K562 (cell line): Measurements from ENCODE around the gene SHC1. TPM values are rescaled to one million over a fixed set of nuclear protein-coding genes. Genes with fewer than 3 reads are reported as not detected.

Experiments used
- ATAC-seq: fragments of 200-7000 bp; cut with Tn5 transposase; 3 replicates; pipeline ENCODE4 v1.9.1; 2020; ENCODE audit warnings: moderate library complexity
- BruUV-seq: library from RNA; stranded (reverse); fragments of 400-500 nt; replicated peaks from 2 replicates; lab custom pipeline; 2021; lab: Mats Ljungman, UMichigan
- CTCF ChIA-PET: fragments of 300-600 bp; formaldehyde crosslinking; extraction: SDS; loops from one replicate; lab custom pipeline; 2021; ENCODE audit warnings: low intra/inter-chr PET ratio; lab: Yijun Ruan, JAX
- POLR2A ChIA-PET: fragments of 300-600, 350-650 bp; sonication (Branson Sonifier 250); formaldehyde crosslinking; extraction: SDS; loops from one replicate; lab custom pipeline; 2021; ENCODE audit warnings: antibody characterized with exemption, inconsistent platforms; lab: Yijun Ruan, JAX
- DNase-seq, 4 experiments: peaks; one replicate each; pipeline versions ENCODE4 v3.0.0 to v3.0.0-alpha.2; 2011 to 2018; ENCODE audit warnings: low spot score in 3 of 4, mixed read lengths in 3 of 4; ENCODE audit errors: extremely low read depth in 1 of 4
- FAIRE-seq: peaks from 2 replicates; lab custom pipeline; 2011; peaks lifted over from hg19 to GRCh38; lab: Jason Lieb, UNC
- H2AFZ ChIP-seq: 2 replicates; pipeline ENCODE4 v1.6.0; 2011; ENCODE audit warnings: low read depth, low read length, control low read depth, inconsistent platforms
- H3K27ac ChIP-seq: fragments of 200-600 bp; 3 replicates; pipeline ENCODE4 v1.8.0; 2011; ENCODE audit warnings: low read depth, mild to moderate bottlenecking, control low read depth, inconsistent platforms, low read length, moderate library complexity, mixed read lengths; ENCODE audit errors: extremely low read depth
- H3K27me3 ChIP-seq, 2 experiments: fragments of 300-600 bp in 1 of 2; 2 replicates in 1 of 2; 3 replicates in 1 of 2; pipeline versions ENCODE4 v1.6.0 to v1.8.0; 2011; ENCODE audit warnings: inconsistent platforms in 2 of 2, low read length in 2 of 2, mild to moderate bottlenecking in 1 of 2, mixed read lengths in 1 of 2, moderate library complexity in 1 of 2; ENCODE audit not compliant: control insufficient read depth in 2 of 2, insufficient read depth in 2 of 2
- H3K36me3 ChIP-seq: fragments of 300-600 bp; 3 replicates; pipeline ENCODE4 v1.8.0; 2011; ENCODE audit warnings: mild to moderate bottlenecking, low read length, inconsistent platforms; ENCODE audit not compliant: control insufficient read depth, insufficient read depth
- H3K4me1 ChIP-seq, 2 experiments: fragments of 200-600 bp in 1 of 2; replicated peaks in 1 of 2; 2 replicates in 1 of 2; 3 replicates in 1 of 2; pipeline versions ENCODE4 v1.5.1 to v1.8.0; 2011; ENCODE audit warnings: inconsistent platforms in 2 of 2, low read length in 2 of 2, mild to moderate bottlenecking in 1 of 2, mixed read lengths in 1 of 2, moderate library complexity in 1 of 2; ENCODE audit not compliant: control insufficient read depth in 2 of 2, insufficient read depth in 2 of 2
- H3K4me2 ChIP-seq: 2 replicates; pipeline ENCODE4 v1.6.1; 2011; ENCODE audit warnings: low read length, control low read depth, inconsistent platforms, mixed read lengths; ENCODE audit not compliant: insufficient read depth
- H3K4me3 ChIP-seq: fragments of 200-600 bp; sonication (generic), shearing (Covaris generic); 2 replicates; pipeline ENCODE4 v1.5.1; 2016; ENCODE audit warnings: control low read depth, inconsistent platforms
- H3K79me2 ChIP-seq: fragments of 200-600 bp; 3 replicates; pipeline ENCODE4 v1.8.0; 2011; ENCODE audit warnings: low read length, inconsistent platforms; ENCODE audit not compliant: control insufficient read depth, insufficient read depth
- H3K9ac ChIP-seq, 2 experiments: 2 replicates each; pipeline versions ENCODE4 v1.6.0 to v1.6.1; 2011; ENCODE audit warnings: low read depth in 2 of 2, low read length in 2 of 2, control low read depth in 1 of 2, inconsistent platforms in 1 of 2, mild to moderate bottlenecking in 1 of 2, mixed read lengths in 1 of 2; ENCODE audit not compliant: insufficient read depth in 1 of 2
- H3K9me1 ChIP-seq: one replicate; pipeline ENCODE4 v1.6.0; 2011; ENCODE audit warnings: inconsistent platforms, mild to moderate bottlenecking, low read length, moderate library complexity; ENCODE audit not compliant: control insufficient read depth, insufficient read depth
- H3K9me3 ChIP-seq: replicated peaks from 2 replicates; pipeline ENCODE4 v1.5.1; 2011; ENCODE audit warnings: low read depth, low read length, inconsistent platforms; ENCODE audit not compliant: control insufficient read depth, insufficient read depth
- H4K20me1 ChIP-seq: replicated peaks from 2 replicates; pipeline ENCODE4 v1.6.1; 2011; ENCODE audit warnings: low read length, inconsistent platforms, mixed read lengths; ENCODE audit not compliant: control insufficient read depth, insufficient read depth
- ARNT ChIP-seq, 2 experiments: fragments of 450-650 bp; IDR thresholded peaks; 2 replicates each; pipeline ENCODE4 v1.6.1; 2016; ENCODE audit warnings: mild to moderate bottlenecking in 1 of 2
- CREBBP ChIP-seq: IDR thresholded peaks from one replicate; pipeline ENCODE4 v1.6.1; 2012; ENCODE audit warnings: low read depth, mild to moderate bottlenecking, control low read depth, inconsistent platforms, low read length
- E4F1 ChIP-seq: fragments of 250-450 bp; sonication (Bioruptor Pico); IDR thresholded peaks from 2 replicates; pipeline ENCODE4 v1.5.0; 2021; ENCODE audit warnings: mild to moderate bottlenecking, borderline replicate concordance
- KLF1 ChIP-seq: fragments of 450-650 bp; IDR thresholded peaks from 2 replicates; pipeline ENCODE4 v1.6.1; 2016; ENCODE audit warnings: missing genetic modification characterization, missing compliant biosample characterization
- LEF1 ChIP-seq: fragments of 450-650 bp; IDR thresholded peaks from 2 replicates; pipeline ENCODE4 v1.6.1; 2016; ENCODE audit warnings: mild to moderate bottlenecking
- POLR2B ChIP-seq: fragments of 450-650 bp; IDR thresholded peaks from 2 replicates; pipeline ENCODE4 v1.6.1; 2018; ENCODE audit warnings: low read depth; ENCODE audit not compliant: partially characterized antibody
- RBM22 ChIP-seq: fragments of 200-400 bp; formaldehyde crosslinking; IDR thresholded peaks from 2 replicates; pipeline ENCODE4 v1.6.1; 2018; ENCODE audit warnings: low read length, low read depth; ENCODE audit not compliant: poor library complexity, severe bottlenecking
- TEAD4 ChIP-seq, 2 experiments: sonication (generic) in 1 of 2; formaldehyde crosslinking in 1 of 2; IDR thresholded peaks; 2 replicates each; pipeline versions ENCODE4 v1.6.1 to v1.8.0; 2012 to 2022; ENCODE audit warnings: borderline replicate concordance in 1 of 2, inconsistent platforms in 1 of 2, low read length in 1 of 2, mild to moderate bottlenecking in 1 of 2, missing genetic modification reagents in 1 of 2
- TGIF2 ChIP-seq: sonication (generic); formaldehyde crosslinking; IDR thresholded peaks from 2 replicates; pipeline ENCODE4 v1.8.1; 2022; ENCODE audit warnings: mild to moderate bottlenecking, missing genetic modification reagents, moderate library complexity
- WGBS: fragments of 100-300 bp; shearing (Covaris generic); methylation state at CpG from one replicate; pipeline ENCODE4 v1.1.6; 2016; ENCODE audit warnings: low coverage, mixed read lengths; ENCODE audit not compliant: insufficient coverage; ENCODE audit errors: missing lambda C conversion rate; 5-methylcytosine and 5-hydroxymethylcytosine counted together
- in situ Hi-C: fragments of 300-500 bp; cut with MboI; formaldehyde crosslinking; loops from 4 replicates; pipeline ENCODE4 v1.15.0; 2018; ENCODE audit warnings: inconsistent platforms, mixed read lengths
- intact Hi-C: fragments of 100-400 bp; cut with micrococcal nuclease; formaldehyde crosslinking; loops from 2 replicates; pipeline ENCODE4 v1.14.2; 2022
- polyA plus RNA-seq, 8 experiments: library from polyadenylated mRNA; depleted of rRNA in 4 of 8; stranded (reverse) in 5 of 8; unstranded in 3 of 8; fragments of >200 nt; fragmentation: Nextera tagmentation in 2 of 8; fragmentation: Illumina TruSeq in 1 of 8; extraction: Ambion mirVana in 2 of 8; extraction: Trizol in 1 of 8; gene quantifications; 2 replicates each; pipeline versions ENCODE4 v1.2.1 to v1.2.3, GENCODE V29; 2011 to 2014; ENCODE audit warnings: inconsistent platforms in 1 of 8, missing spikeins in 1 of 8
- total RNA-seq, 7 experiments: library from RNA; depleted of rRNA in 6 of 7; stranded (reverse); fragments of >200 nt in 6 of 7; fragmentation: Illumina TruSeq in 2 of 7; extraction: Trizol in 2 of 7; gene quantifications; 2 replicates each; pipeline versions ENCODE4 v1.2.1 to v1.2.3, GENCODE V29; 2011 to 2021; ENCODE audit warnings: low replicate concordance in 1 of 7

Gene SHC1
- total and polyA plus RNA-seq, 9 of the 15 experiments (the other 6 are each of a cell fraction or from before 2014, with no cell fraction given): 4.1 to 113 (median 51.9) TPM

GRCh38 chr1:154957091-154957657, 13.4 kb downstream of the SHC1 start:
- BruUV-seq: no TSS peak

More at GRCh38 chr1:154957091-154957657, 13.4 kb downstream of the SHC1 start:
- no peak for ATAC-seq
- Histone ChIP-seq H3K4me3 (no peak overlapping the region), H3K79me2 (peaks cover 27% of the 10 kb centered on the region), H3K36me3 (peaks cover 22% of the 10 kb centered on the region; the same call in 2 of the 3 replicates), H3K4me2 (peak overlapping the region; percentile 90), H3K4me1 (peaks cover 26 to 46% of the 10 kb centered on the region in 2 experiments), H3K9ac (peak overlapping the region; percentile 22 to 77; a peak in 2 of 4 replicates), H3K27ac (no peak overlapping the region; the same call in 2 of the 3 replicates), H3K9me1 (no peaks in the 10 kb centered on the region), H4K20me1 (no peaks in the 10 kb centered on the region), H2AFZ (no peak overlapping the region), H3K27me3 (no peaks in the 10 kb centered on the region), H3K9me3 (no peaks in the 10 kb centered on the region)
- ChIA-PET CTCF (no interaction called here), POLR2A (interaction anchor here (0.8 to 4.8 kb wide), 5 partner anchors 14 to 60 kb away, joined by 3 to 20 read pairs (median 12); partner anchors contain the start of genes CKS1B, LENEP and SHC1)
- FAIRE-seq: no peak
- intact Hi-C loops (no loop called here), in situ Hi-C loops (loop anchor here (5.0 kb wide), 1 partner anchor 105 kb away; the partner anchor contains the start of gene EFNA4)
- TF ChIP-seq KLF1 (peak; percentile 93), ARNT (IDR thresholded peaks at IDR 0.05) (no peak), POLR2B (peak; percentile 8), RBM22 (no peak), LEF1 (no peak), CREBBP (no peak), E4F1 (no peak), TEAD4 (IDR thresholded peaks at IDR 0.05; ENCODE audit: low read length) (0 out of 2 replicates have a peak, but pooled peaks have one; percentile 38), TEAD4 (CRISPR knock-in tag; IDR thresholded peaks at IDR 0.05; ENCODE audit: borderline replicate concordance) (no peak), TGIF2 (no peak)
- no peak for DNase-seq
- 25% methylated on average over 9 of the region's 9 CpGs for WGBS
